GM21360 (cell line): ENCODE results near the gene YPEL2.

Experiments used
- ATAC-seq: cut with Tn5 transposase; IDR thresholded peaks from one replicate; pipeline ENCODE4 v1.9.1; 2021; ENCODE audit warnings: mild to moderate bottlenecking, moderate library complexity; ENCODE audit not compliant: unreplicated experiment

YPEL2 gene

GRCh38 chr17:59355702-59356325 is 24.4 kb downstream of the YPEL2 start:
- ATAC-seq = no peak

- ATAC-seq = no peak
Measured at GRCh38 chr17:59356543-59357218, 25.2 kb downstream of the YPEL2 start.

- no peak for ATAC-seq
Measured at GRCh38 chr17:59357219-59357697, 25.8 kb downstream of the YPEL2 start.

- ATAC-seq = no peak
Measured at GRCh38 chr17:59357929-59358328, 26.5 kb downstream of the YPEL2 start.

- ATAC-seq = no peak
Measured at GRCh38 chr17:59361386-59361785, 29.9 kb downstream of the YPEL2 start.

- no peak for ATAC-seq
Measured at GRCh38 chr17:59361916-59362810, 30.7 kb downstream of the YPEL2 start.

- no peak for ATAC-seq
Measured at GRCh38 chr17:59362811-59363205, 31.4 kb downstream of the YPEL2 start.

- no peak for ATAC-seq
Measured at GRCh38 chr17:59365383-59365981, 34.0 kb downstream of the YPEL2 start.

- ATAC-seq = no peak
Measured at GRCh38 chr17:59366040-59366757, 34.7 kb downstream of the YPEL2 start.

- ATAC-seq = no peak
Measured at GRCh38 chr17:59366773-59367656, 35.6 kb downstream of the YPEL2 start.

GRCh38 chr17:59367657-59368045 is 36.2 kb downstream of the YPEL2 start:
- ATAC-seq = no peak

- no peak for ATAC-seq
Measured at GRCh38 chr17:59368218-59368857, 36.9 kb downstream of the YPEL2 start.

GRCh38 chr17:59369031-59369975 is 37.8 kb downstream of the YPEL2 start:
- no peak for ATAC-seq

GRCh38 chr17:59370593-59371299 is 39.3 kb downstream of the YPEL2 start:
- no peak for ATAC-seq

GRCh38 chr17:59371416-59372100 is 40.1 kb downstream of the YPEL2 start:
- ATAC-seq = no peak

- peak; percentile 51 for ATAC-seq
Measured at GRCh38 chr17:59372138-59372751, 40.8 kb downstream of the YPEL2 start.
